NCI-H2196 (cell line): ENCODE data around the gene KCNJ16.
"Not testable (repeated sequence)": the region's sequence is repeated elsewhere in the genome, so short reads cannot be mapped to it uniquely, and the experiment has no call there.

Source experiments
- DNase-seq: peaks from one replicate; lab custom pipeline; 2025; ENCODE audit not compliant: unreplicated experiment; lab: John Stamatoyannopoulos, UW

KCNJ16 gene

GRCh38 chr17:70074956-70075355 lies at the start of gene KCNJ16:
Gene KCNJ16, plus strand, starts transcription at chr17:70075225. Its CDS starts 56,863 bp downstream, at chr17:70132088.
- no peak for DNase-seq

DNA sequence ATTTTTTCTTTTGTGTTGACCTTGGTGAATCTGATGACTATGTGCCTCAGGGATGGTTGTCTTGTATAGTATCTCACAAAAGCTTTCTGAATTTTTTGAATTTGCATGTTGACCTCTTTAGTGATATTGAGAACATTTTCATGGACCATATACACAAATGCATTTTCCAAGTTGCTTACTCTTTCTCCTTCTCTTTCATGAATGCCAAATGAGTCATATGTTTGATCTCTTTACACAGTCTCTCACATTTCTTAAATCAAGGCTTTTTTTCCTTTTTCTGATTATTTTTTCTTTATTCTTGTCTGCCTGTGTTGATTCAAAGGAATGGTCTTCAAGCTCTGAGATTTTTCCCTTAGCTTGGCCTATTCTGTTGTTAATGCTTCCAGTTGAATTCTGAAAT lies 46.6 kb upstream of the KCNJ16 start:
- no peak for DNase-seq

DNA sequence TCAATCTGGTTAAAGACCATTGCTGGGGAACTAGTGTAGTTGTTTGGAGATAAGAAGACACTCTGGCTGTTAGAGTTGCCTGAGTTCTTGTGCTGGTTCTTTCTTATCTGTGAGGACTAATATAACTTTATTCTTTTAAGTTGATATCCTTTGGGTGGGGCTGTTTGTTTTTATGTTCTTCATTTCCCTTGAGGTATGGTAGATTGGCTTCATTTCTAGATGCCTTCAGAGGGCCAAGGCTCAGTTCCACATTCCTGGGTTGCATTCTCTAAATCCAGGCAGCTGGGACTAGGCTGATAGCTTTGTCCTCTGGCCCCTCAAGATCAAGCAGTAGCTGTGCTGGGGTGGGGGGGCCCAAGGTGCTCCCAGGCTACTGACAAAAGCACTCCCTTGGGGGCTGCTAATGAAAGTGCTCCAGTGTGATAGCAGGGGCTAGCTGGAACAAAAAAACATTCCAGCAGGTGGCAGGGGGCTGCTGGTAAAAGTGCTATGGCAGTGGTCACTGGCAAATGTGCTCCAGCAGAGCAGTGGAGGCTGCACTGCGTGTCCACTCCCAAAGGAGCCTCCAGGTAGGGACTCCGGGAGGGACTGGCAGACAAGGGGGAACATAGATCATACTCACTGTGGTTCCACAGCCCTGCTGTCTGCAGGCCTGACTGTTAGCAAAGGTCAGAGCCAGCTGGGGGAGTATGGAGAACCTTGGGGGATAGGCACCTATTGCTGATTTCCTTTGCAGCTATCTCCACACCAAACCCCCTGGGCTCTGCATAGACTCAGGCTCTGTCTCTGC lies 45.9 kb upstream of the KCNJ16 start:
- no peak for DNase-seq

- no peak for DNase-seq
Observed at GRCh38 chr17:70030371-70030770, 44.7 kb upstream of the KCNJ16 start.

DNA sequence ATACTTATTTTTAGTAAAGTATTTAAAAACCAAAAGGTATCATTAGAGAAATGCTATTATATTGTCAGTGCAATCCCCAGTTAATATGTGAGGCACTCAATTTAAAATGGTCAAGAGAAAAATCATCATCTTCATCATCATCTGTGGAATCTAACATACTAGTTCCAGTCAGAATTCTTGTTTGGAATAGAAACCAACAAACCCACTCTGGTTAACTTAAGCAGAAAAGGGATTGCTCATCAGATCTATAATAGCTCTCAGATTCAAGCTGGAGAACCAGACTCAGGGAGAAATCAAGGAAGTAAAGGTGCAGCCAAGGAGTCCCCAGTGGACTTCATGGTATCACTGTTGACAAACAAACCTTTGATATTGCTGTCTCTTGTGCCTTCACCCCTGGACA lies 43.7 kb upstream of the KCNJ16 start:
- no peak for DNase-seq

DNA sequence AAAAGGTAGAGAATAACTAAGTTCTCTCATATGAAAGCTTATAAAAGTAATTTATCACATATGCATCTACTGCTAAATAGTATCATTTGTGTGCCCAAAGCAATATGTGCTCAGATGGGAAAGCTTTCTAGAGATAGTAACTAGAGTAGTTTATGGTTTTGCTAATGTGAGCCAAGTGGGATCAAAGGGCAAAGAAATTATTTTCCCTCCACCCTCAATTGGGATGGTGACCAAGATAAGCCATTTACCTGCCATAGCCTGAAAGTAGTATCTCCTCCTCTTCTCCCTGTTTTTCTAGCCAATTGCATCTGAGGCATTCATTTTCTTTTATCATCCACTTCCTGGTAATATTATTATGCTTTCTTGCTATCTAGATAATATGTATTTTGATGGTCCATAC lies 41.9 kb upstream of the KCNJ16 start:
- DNase-seq, result no peak

DNA sequence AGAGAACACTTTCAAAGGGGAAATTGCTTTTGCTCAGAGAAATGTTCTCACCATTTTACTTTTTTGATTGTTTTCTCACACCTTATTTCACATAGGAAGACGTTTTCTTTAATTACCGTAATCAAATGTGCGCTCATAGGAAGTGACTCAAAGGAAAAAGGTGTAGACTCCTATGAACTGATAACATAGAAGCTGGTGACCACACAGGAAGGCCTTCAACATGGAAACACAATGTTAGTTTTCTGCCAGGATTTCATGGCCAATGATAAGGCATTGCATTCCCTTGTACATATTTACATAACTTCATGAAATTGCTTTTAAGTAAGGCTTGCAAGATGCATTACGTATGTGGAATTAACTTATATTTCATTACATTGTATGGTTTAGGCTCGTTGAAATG lies 40.9 kb upstream of the KCNJ16 start:
- no peak for DNase-seq

DNA sequence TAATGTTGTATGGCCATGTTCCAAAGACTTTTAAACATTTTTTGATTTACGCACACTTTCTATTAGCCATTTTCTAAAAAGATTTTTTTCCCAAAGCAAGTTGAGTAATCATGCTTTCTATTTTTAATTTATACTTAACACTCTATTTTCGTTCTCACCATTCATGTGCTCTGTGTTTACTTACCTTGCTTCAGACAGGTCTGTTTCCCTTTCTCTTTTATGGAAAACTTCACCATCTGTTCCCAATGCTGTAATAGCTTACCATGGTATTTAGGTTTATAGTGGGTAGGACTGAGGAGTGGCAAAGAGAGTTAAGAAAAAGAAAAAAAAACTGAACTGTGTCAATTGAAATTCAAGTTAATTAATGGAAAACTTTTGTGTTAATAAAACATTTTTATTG lies 37.5 kb upstream of the KCNJ16 start:
- DNase-seq, result no peak

DNA sequence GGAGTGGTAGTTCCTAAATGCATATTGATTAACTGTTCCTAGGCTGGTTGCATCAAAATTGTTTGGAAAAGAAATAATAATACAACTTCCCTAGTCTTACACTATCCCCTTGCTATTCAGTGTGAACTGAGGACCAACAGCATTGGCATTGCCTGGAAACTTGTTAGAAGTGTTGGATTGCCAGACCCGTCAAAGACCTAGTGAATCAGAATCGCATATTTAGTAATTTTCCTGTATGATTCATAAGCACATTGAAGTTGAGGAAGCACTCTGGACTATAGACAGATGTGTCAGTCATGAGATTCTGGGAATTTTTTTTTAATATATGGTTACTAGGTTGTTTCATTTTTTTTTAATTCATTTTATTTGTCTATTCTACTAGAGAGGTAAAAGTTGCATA lies 34.7 kb upstream of the KCNJ16 start:
- DNase-seq, result no peak

DNA sequence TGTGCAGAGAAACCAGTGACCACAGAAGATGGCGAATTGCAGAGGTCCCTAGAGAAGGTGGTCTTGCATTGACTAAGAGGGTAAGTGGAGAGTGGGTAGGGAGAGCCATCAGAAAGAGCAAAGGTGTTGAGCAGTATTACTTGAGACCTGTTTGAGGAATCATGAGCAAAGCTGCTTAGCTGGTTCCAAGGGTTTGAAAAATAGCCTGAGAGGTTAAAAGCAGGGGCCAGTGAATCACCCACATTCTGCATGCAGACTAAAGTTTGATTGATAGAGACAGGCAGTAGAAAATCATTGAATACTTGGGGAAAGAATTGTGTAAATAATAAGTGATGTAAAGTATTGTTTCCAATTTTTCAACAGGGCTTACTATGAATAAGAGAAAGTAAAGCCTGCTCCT lies 34.0 kb upstream of the KCNJ16 start:
- no peak for DNase-seq

DNA sequence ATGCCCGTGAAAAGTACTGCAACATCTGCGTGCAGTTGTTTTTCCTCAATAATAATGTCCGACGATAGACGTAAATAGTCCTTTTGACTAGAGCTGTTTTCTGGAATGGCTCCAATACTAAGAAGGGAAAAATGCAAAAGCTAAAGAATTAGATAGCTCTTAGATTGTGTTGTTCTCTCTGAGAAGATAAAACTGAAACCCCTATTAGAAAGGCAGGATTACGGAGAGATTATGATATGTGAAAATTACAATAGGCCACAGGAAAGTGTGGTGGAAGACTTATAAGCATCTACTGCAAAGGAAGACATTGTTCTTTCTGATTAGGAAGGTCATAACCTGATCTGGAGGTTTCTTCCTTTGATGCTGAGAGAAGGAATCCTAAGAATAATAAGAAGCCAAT lies 33.5 kb upstream of the KCNJ16 start:
- no peak for DNase-seq

- DNase-seq, result not testable (repeated sequence)
Observed at GRCh38 chr17:70045780-70046179, 29.2 kb upstream of the KCNJ16 start.

GRCh38 chr17:70047619-70048419 lies 27.2 kb upstream of the KCNJ16 start:
- DNase-seq, result no peak

DNA sequence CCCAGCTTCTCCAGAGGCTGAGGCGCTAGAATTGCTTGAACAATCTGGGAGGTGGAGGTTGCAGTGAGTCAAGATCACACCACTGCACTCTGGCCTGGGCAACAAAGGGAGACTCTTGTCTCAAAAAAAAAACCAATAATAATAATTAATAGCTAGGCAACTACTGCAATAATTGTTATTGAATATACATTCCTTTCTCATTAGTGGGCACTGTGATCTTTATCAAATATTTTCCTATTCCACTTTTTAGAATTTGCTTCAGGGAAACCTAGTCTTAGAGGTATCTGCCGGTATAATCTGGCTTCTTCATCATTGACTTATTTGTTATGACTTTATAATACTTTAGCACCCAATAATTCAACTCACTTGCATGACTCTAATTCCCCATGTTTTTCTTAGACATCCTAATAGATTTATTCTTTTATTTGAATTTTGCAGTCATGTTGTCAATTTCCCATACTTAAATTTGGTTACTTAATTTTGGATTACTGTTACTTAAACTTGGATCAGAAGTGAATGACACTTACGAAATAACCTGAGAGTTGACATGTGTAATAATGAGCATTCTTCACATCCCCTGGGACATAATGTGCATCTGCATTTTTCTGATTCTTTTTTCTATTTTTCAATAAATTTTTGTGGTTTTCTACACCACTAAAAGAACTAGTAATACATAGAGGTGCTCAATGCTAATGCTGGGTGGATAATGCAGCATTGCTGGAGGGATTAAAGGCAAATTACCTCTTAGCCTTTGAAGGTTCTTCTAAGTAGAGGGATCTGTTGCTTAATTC lies 25.0 kb upstream of the KCNJ16 start:
- DNase-seq, result no peak

DNA sequence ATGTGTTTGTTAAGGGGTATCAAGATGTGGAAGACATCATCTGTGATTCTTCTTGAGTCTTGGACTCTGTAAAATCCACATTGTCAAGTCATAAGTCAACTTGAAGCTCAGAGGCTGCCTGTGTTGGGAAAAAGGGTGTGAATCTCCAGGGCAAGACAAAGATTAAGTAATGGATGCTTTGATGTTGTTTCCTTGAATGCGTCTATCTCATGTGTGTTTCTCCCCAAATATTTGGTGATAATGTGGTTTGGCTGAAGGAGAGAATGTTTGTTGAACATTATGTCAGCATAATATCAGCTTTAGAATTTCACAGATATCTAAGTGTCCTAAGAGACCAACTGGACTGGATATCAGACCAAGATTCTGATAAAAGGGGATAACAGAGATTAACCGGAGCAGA lies 24.1 kb upstream of the KCNJ16 start:
- no peak for DNase-seq

- DNase-seq, result no peak
Observed at GRCh38 chr17:70053241-70054234, 21.5 kb upstream of the KCNJ16 start.

DNA sequence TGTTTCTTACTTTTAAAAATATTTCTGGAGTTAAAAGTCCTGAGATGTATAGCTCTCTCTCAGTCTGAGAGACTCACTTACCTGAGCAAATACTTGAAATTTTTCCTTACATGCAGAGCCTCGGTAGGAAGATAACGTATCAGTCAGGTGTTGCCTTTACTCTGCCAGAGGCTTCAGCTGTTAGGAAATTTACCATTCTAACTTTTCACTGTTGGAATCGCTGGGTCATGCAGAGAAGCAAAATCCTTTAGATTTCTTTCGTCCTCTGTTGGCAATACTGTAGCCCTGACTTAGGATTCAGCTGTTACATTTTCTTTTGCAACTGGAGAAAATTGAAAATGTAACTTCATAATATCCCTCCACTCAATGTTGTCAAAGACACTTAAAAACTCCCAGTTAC lies 20.0 kb upstream of the KCNJ16 start:
- DNase-seq, result no peak

DNA sequence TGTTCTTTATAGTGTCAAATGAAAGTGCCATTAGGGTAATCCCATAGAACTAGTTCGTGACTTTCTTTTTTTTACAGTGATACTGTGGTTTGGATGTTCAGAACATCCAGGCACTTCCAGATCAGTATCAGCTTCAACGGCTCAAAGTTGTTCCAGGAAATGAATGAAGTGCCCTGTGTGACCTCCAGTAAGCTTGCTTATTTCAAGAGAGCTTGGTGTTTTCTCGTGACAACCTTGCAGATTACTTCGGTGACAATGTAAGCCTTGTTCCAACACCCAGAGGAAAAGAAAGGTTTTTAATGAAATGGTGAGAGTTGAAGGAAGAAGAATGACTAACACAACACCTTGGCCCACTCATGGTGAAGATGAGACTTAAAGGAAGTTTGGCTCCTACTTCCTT lies 16.0 kb upstream of the KCNJ16 start:
- DNase-seq, result no peak

DNA sequence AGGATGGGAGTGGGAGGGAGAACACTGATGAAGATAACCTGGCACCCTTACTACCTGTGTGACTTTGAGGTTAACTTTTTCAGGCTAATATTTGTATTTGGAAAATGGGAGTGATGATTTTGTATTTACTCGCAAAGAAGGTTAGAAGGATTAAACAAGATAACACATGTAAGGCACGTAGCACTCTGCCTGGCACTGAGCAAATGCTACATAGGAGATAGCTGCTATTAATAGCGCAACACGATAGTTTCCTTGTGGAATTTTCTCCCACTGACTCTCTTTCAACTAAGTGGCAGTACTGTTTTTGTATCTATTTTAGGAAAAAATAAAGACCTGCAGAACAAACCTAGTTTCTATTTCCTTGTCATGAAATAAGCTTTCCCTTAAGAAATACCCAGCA lies 15.4 kb upstream of the KCNJ16 start:
- no peak for DNase-seq

DNA sequence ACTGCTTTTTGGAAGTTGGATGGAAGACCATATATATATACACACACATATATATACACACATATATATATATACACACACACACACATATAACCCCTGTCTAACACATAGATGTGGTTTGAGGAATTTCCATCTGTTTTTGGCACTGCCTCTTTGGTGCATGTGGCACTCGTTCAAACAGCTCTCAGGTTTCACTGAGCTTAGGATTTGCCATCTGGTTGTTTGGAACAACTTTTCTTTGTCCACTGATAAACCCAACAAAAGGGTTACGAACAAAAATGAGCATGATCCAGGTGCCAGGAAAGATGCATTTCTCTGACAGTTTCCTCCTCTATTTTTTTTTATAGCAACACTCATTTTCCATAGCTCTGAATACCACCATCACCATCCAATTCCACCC lies 14.6 kb upstream of the KCNJ16 start:
- DNase-seq, result no peak
